ENCODE measurements around the gene ZNF286A.
"Not testable (repeated sequence)": the region's sequence is repeated elsewhere in the genome, so short reads cannot be mapped to it uniquely, and the experiment has no call there.

The ZNF286A gene

DNA sequence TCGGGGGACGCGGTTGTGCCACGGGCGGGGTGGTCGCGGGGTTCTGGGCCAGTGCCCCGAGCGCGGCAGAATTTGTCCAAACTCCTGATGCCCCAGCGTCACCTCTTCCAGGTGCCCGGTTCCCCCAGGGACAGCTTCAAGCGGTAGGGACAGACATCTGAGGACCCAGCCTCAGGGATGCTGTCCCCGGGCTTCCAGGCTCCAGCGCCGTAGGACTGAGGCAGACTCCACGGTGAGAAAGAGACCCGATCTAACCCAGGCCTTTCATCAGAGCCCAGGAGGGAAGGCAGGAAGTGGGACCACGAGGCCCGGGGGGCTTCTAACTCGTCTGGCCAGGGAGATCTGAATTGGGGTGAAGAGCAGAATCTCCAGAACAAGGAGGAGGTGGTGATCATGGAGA is 385 bp downstream of the ZNF286A start:
- not testable (repeated sequence) for DNase-seq (ENCODE audit: low read depth)

DNA sequence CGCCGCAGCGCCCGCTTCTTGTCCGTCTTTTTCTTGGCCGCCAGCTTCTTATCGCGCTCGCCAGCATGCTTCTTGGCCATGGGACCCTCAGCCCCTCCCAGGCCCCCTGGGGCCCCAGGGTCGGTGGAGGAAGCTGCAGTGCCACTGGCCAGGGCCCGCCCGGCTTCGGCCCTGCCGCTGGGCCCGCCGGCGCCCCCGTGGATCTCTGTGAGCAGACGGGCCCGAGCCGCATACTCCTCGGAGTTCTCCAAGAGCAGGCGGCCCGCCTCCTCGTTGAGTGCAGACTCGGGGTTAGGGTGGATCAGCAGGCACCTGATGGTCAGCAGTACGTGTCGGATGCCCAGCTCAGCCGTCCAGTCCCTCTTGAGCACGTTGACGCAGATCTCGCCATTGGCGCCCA is 4.7 kb downstream of the ZNF286A start:
- DNase-seq (ENCODE audit: low read depth), result not testable (repeated sequence)

GRCh38 chr17:15704813-15705212 is 5.3 kb downstream of the ZNF286A start:
- not testable (repeated sequence) for DNase-seq (ENCODE audit: low read depth)

- DNase-seq (ENCODE audit: low read depth), result not testable (repeated sequence)
These were observed 9.3 kb downstream of the ZNF286A start for GRCh38 chr17:15708879-15709278.

DNA sequence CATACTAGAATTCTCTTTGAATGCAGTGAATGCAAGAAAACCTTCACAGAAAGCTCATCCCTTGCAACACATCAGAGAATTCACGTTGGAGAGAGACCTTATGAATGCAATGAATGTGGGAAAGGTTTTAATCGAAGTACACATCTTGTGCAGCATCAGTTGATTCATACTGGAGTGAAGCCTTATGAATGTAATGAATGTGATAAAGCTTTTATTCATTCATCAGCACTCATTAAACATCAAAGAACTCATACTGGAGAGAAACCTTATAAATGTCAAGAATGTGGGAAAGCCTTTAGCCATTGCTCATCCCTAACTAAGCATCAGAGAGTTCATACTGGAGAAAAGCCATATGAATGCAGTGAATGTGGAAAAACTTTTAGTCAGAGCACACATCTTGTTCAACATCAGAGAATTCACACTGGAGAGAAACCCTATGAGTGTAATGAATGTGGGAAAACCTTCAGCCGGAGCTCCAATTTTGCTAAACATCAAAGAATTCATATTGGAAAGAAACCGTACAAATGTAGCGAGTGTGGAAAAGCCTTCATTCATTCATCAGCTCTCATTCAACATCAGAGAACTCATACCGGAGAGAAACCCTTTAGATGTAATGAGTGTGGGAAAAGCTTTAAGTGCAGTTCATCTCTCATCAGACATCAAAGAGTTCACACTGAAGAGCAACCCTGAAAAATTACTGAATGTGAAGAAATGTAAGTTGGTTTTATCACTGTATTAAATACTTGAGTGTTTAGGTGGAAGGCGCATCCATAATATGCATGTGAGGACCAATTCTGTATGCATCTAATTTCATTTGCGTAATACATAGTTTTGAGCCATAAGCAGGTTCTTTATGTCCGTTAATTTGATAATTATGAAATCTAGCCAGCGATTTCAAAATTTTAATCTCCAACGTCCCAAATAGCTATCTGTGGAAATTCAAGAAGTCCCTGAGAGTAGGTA is 17.3 kb downstream of the ZNF286A start:
- not testable (repeated sequence) for DNase-seq (ENCODE audit: low read depth)

DNA sequence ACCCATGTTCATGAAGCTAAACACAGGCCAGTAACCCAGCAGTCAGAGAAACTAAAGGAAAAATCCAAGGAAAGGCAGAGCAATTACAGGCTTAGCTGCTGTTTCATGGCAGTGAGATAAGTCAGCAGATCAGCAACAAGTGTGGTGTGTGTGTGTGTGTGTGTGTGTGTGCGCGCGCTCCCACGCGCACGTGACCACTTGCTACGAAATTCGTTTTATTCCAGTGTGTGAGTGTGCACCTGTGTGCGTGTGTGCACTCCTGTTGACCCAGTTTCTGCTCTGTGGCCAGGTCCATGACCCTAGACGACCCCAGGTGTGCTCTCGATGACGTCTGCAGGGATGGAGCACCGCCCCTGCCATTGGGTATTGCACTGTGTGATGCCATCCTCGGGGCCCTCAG is 31.0 kb downstream of the ZNF286A start:
- DNase-seq (ENCODE audit: low read depth), result not testable (repeated sequence)

GRCh38 chr17:15731900-15732299 is 32.3 kb downstream of the ZNF286A start, which contains the start of gene TBC1D26:
TSS of gene TBC1D26 (plus strand) at chr17:15732283. CDS start at chr17:15735349, 3,066 bp downstream.
- DNase-seq (ENCODE audit: low read depth), result not testable (repeated sequence)

- not testable (repeated sequence) for DNase-seq (ENCODE audit: low read depth)
These were observed 33.7 kb downstream of the ZNF286A start for GRCh38 chr17:15733174-15733789.

DNA sequence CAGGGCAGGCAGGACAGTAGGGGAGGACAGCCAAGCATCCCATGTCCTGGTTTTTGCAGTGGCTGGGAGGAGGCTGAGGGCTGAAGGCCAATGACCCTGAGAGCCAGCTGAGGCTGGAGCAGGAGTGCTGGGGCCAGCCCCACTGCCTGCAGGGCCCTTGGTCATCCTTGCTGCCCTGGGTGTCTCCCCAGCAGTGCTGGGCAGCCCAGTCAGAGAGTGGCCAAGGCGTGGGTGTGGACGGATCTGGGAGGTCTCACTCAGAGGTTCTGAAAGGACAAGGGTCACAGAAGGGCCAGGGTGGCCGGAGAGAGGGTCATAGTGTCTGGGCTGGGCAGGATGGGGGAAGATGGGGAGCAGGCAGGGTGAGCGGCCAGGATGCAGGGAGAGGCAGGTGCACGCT is 37.0 kb downstream of the ZNF286A start:
- DNase-seq (ENCODE audit: low read depth), result not testable (repeated sequence)

DNA sequence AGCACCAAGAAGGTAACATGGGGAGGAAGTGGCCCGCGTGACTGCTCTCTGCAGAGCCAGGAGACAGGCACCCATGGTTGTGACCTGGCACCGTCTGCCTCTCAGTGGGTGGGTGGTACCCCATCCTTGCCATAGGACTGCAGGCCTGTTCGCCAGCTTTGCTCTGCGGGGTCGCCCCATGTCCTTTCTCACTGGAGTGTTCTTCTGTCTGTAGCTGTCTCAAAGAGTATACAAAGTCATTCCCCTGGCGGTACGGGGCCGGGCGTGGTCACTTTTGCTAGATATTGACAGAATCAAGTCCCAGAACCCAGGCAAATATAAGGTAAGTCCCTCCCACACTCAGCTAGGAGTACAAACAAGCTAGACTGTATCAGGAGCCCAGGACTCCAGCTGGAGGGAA is 38.5 kb downstream of the ZNF286A start:
- DNase-seq (ENCODE audit: low read depth), result no peak

- not testable (repeated sequence) for DNase-seq (ENCODE audit: low read depth)
These were observed 39.7 kb downstream of the ZNF286A start for GRCh38 chr17:15739259-15739658.

DNA sequence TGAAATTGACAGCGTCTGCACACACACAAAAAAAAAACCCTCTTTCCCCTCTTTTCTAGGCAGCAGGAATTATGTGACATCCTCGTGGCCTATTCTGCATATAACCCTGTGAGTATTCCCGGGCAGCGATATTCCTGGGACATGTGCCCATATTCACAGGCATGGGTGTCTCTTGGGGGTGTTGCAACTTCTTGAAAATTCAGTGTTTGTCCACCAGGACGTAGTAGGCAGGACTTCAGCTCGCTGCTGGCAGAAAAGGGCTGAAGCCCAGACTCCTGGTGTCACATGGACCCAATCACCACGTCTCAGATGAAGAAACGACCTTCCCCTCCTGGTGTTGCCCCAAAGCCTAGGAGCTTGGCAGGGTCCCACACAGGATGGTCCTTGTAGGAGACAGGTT is 40.5 kb downstream of the ZNF286A start:
- not testable (repeated sequence) for DNase-seq (ENCODE audit: low read depth)

- no peak for DNase-seq (ENCODE audit: low read depth)
These were observed 41.1 kb downstream of the ZNF286A start for GRCh38 chr17:15740570-15741120.

- DNase-seq (ENCODE audit: low read depth), result no peak
These were observed 42.1 kb downstream of the ZNF286A start for GRCh38 chr17:15741624-15742023.

GRCh38 chr17:15742051-15742795 is 42.7 kb downstream of the ZNF286A start:
- DNase-seq (ENCODE audit: low read depth), result no peak

DNA sequence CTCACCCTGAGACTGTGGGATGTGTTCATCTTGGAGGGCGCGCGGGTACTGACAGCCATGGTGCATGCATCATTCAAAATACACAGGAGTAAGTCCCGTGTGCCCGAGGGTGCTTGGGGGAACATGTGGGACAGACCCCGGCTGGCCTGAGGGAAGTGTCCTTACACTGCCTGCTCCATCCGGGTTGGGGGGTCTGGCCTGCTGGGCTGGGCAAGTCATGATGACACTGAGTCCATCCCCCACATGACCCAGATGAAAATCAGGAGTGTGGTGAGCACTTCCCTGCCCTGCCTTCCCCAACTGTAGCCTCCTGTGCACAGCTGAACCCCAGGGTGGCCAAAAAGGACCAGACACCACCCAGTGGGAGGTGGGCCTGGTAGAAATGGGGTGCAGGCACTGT is 43.4 kb downstream of the ZNF286A start:
- no peak for DNase-seq (ENCODE audit: low read depth)

DNA sequence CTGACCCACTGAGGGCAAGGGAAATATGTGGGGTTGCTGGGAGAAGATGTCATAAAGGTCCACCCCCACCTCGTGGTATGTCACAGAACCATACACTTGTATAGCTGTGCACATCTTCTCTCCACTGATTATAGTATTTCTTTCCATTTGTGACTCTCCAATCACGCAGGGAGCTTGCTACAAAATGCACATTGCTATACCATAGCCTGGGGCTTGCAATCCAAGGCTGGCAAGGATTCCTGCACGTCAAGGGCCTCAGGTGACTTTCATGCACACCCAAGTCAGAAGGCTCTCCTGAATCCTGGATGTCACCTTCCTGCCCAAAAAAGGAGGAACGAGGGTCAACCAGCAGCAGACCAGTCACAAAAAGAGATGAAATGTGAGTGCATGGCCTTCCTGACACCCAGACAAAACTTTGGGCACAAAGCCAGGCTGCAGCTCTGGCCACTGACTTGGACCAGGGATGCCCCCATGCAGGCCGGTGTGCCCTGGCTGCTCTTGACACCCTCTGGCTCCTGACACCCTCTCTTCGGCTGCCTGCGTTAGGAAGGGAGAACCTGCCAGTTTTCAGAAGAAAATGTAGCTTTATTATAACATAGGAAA is 44.6 kb downstream of the ZNF286A start:
- no peak for DNase-seq (ENCODE audit: low read depth)

- no peak for DNase-seq (ENCODE audit: low read depth)
These were observed 45.3 kb downstream of the ZNF286A start for GRCh38 chr17:15744885-15745284.

DNA sequence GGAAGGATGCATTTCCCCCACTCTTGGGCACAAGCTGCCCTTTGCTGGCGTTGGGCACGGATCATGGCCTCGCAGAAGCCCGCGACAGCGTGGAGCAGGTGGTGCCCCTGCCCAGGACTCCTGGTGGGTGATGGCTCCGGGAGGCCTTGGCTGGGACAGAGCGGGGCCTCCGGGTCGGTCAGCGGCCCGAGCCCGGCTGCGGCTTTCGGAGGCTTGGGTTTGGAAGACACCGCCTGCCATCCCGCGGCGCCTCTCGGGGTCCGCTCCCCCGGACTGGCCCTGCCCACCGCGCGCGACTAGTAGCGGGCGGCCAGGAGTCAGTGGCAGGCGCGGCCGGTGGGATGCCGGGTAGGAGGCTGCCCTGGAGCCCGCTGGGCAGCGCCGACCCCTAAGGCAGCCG is 49.9 kb downstream of the ZNF286A start:
- not testable (repeated sequence) for DNase-seq (ENCODE audit: low read depth)

DNA sequence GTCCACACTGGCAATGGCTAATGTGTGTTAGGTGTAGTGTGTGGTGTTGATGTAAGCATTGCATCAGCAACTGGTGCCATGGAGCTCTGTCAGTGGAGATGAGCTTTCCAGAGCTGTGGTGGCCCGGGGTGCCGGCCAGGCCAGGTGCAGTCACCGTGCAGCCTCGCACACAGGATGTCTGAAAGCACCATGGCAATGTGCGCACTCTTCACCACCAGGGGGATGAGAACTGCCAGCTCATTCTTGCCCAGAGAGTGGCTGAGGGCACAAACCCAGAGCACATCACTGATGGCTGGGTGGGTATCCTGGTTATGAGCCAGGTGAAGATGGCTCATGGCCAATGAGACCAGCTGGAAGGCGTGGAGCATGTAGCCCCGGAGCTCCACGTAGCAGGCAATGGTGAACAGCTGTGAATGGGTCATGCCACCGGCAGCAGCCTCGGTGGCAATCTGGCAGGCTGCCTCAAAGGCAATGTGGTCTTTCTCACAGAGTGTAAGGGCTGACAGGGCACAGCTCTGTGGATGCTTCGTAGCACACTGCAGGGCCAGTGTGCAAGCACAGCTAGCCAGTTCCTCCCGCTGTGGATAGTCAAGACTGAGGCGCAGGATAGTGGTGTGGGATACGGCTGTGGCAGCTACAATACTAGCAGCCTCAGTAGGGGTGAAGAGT is 69.4 kb downstream of the ZNF286A start:
- not testable (repeated sequence) for DNase-seq (ENCODE audit: low read depth)
